ENCODE results near the gene PKNOX2. TPM values are rescaled to one million over a fixed set of nuclear protein-coding genes. Genes with fewer than 3 reads are reported as not detected.

Gene PKNOX2
- total RNA-seq, 1 experiment from 2014 or later = not detected

- Mint-ChIP-seq H3K4me1 (ENCODE audit: low read depth, unreplicated experiment) (no peaks in the 10 kb centered on the region), H3K4me3 (ENCODE audit: low read depth, unreplicated experiment) (no peak overlapping the region), H3K36me3 (ENCODE audit: insufficient read depth, unreplicated experiment) (no peaks in the 10 kb centered on the region), H3K27me3 (ENCODE audit: unreplicated experiment) (peaks cover 92% of the 10 kb centered on the region), H3K9me3 (ENCODE audit: low read depth, unreplicated experiment) (no peaks in the 10 kb centered on the region), H3K27ac (ENCODE audit: unreplicated experiment) (no peak overlapping the region)
- DNase-seq = no peak
- CTCF ChIA-PET = no interaction called here
- no peak for TF ChIP-seq CTCF (IDR thresholded peaks at IDR 0.05; ENCODE audit: unreplicated experiment)
- intact Hi-C loops (cut with micrococcal nuclease; ENCODE audit: unreplicated experiment) = no loop called here
- no TSS peak for BruUV-seq (replicated peaks)
These were observed 204.2 kb downstream of the PKNOX2 start for GRCh38 chr11:125368757-125369156.

- TF ChIP-seq CTCF (IDR thresholded peaks at IDR 0.05; ENCODE audit: unreplicated experiment) = no peak
- CTCF ChIA-PET = no interaction called here
- intact Hi-C loops (cut with micrococcal nuclease; ENCODE audit: unreplicated experiment) = no loop called here
- no TSS peak for BruUV-seq (replicated peaks)
- Mint-ChIP-seq H3K9me3 (ENCODE audit: low read depth, unreplicated experiment) (no peaks in the 10 kb centered on the region), H3K4me1 (ENCODE audit: low read depth, unreplicated experiment) (no peaks in the 10 kb centered on the region), H3K36me3 (ENCODE audit: insufficient read depth, unreplicated experiment) (no peaks in the 10 kb centered on the region), H3K4me3 (ENCODE audit: low read depth, unreplicated experiment) (no peak overlapping the region), H3K27ac (ENCODE audit: unreplicated experiment) (no peak overlapping the region), H3K27me3 (ENCODE audit: unreplicated experiment) (peaks cover 92% of the 10 kb centered on the region)
- no peak for DNase-seq
These were observed 205.3 kb downstream of the PKNOX2 start for GRCh38 chr11:125369808-125370207.

GRCh38 chr11:125370561-125371389 lies 206.2 kb downstream of the PKNOX2 start:
- Mint-ChIP-seq H3K27me3 (ENCODE audit: unreplicated experiment) (peaks cover 92% of the 10 kb centered on the region), H3K4me3 (ENCODE audit: low read depth, unreplicated experiment) (no peak overlapping the region), H3K4me1 (ENCODE audit: low read depth, unreplicated experiment) (no peaks in the 10 kb centered on the region), H3K36me3 (ENCODE audit: insufficient read depth, unreplicated experiment) (no peaks in the 10 kb centered on the region), H3K9me3 (ENCODE audit: low read depth, unreplicated experiment) (no peaks in the 10 kb centered on the region), H3K27ac (ENCODE audit: unreplicated experiment) (no peak overlapping the region)
- CTCF ChIA-PET = no interaction called here
- BruUV-seq (replicated peaks) = no TSS peak
- DNase-seq = no peak
- no peak for TF ChIP-seq CTCF (IDR thresholded peaks at IDR 0.05; ENCODE audit: unreplicated experiment)
- intact Hi-C loops (cut with micrococcal nuclease; ENCODE audit: unreplicated experiment) = no loop called here

- intact Hi-C loops (cut with micrococcal nuclease; ENCODE audit: unreplicated experiment) = no loop called here
- no peak for TF ChIP-seq CTCF (IDR thresholded peaks at IDR 0.05; ENCODE audit: unreplicated experiment)
- DNase-seq = no peak
- Mint-ChIP-seq H3K27ac (ENCODE audit: unreplicated experiment) (no peak overlapping the region), H3K36me3 (ENCODE audit: insufficient read depth, unreplicated experiment) (no peaks in the 10 kb centered on the region), H3K4me1 (ENCODE audit: low read depth, unreplicated experiment) (no peaks in the 10 kb centered on the region), H3K27me3 (ENCODE audit: unreplicated experiment) (peaks cover 96% of the 10 kb centered on the region), H3K9me3 (ENCODE audit: low read depth, unreplicated experiment) (no peaks in the 10 kb centered on the region), H3K4me3 (ENCODE audit: low read depth, unreplicated experiment) (no peak overlapping the region)
- CTCF ChIA-PET = no interaction called here
- BruUV-seq (replicated peaks) = no TSS peak
These were observed 206.9 kb downstream of the PKNOX2 start for GRCh38 chr11:125371431-125371935.
